Measurements from ENCODE around the gene DNAH2.

- TF ChIP-seq CTCF (IDR thresholded peaks at IDR 0.05; ENCODE audit: low read length) (no peak), EZH2 (optimal IDR thresholded peaks at IDR 0.05; ENCODE audit: low read depth, low read length) (no peak), EZH2phosphoT487 (IDR thresholded peaks at IDR 0.05; ENCODE audit: low read length) (no peak)
Measured at GRCh38 chr17:7717756-7718350, 309 bp downstream of the DNAH2 start.

All from MM.1S (cell line).